LNCaP clone FGC (cell line): ENCODE measurements around the gene TFAP2A.
A peak's percentile ranks its signal among the peaks of the same experiment; 100 is the strongest.

ENCODE experiments used
- DNase-seq: peaks from one replicate; pipeline ENCODE4 v3.0.0-alpha.2; 2011; ENCODE audit warnings: low read depth
- H3K4me3 ChIP-seq: 2 replicates; pipeline ENCODE4 v1.5.1; 2011; ENCODE audit warnings: mild to moderate bottlenecking, low read depth, low read length, control low read depth
- TF ChIP-seq, protein P1 (sequence below): IDR thresholded peaks from 2 replicates; pipeline ENCODE4 v1.5.1; 2012; ENCODE audit warnings: mild to moderate bottlenecking; ENCODE audit not compliant: control insufficient read depth, insufficient read depth; ENCODE audit errors: extremely low read depth

The TFAP2A gene

GRCh38 chr6:10403385-10404106 lies 11.3 kb downstream of the TFAP2A start:
- TF ChIP-seq, protein P1, sequence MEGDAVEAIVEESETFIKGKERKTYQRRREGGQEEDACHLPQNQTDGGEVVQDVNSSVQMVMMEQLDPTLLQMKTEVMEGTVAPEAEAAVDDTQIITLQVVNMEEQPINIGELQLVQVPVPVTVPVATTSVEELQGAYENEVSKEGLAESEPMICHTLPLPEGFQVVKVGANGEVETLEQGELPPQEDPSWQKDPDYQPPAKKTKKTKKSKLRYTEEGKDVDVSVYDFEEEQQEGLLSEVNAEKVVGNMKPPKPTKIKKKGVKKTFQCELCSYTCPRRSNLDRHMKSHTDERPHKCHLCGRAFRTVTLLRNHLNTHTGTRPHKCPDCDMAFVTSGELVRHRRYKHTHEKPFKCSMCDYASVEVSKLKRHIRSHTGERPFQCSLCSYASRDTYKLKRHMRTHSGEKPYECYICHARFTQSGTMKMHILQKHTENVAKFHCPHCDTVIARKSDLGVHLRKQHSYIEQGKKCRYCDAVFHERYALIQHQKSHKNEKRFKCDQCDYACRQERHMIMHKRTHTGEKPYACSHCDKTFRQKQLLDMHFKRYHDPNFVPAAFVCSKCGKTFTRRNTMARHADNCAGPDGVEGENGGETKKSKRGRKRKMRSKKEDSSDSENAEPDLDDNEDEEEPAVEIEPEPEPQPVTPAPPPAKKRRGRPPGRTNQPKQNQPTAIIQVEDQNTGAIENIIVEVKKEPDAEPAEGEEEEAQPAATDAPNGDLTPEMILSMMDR = no peak
- DNase-seq = peak; percentile 77
- H3K4me3 ChIP-seq = peak overlapping the region; percentile 58

GRCh38 chr6:10402648-10403311 lies 12.1 kb downstream of the TFAP2A start:
- TF ChIP-seq, protein P1 = no peak
- H3K4me3 ChIP-seq = no peak overlapping the region
- DNase-seq = no peak

DNA sequence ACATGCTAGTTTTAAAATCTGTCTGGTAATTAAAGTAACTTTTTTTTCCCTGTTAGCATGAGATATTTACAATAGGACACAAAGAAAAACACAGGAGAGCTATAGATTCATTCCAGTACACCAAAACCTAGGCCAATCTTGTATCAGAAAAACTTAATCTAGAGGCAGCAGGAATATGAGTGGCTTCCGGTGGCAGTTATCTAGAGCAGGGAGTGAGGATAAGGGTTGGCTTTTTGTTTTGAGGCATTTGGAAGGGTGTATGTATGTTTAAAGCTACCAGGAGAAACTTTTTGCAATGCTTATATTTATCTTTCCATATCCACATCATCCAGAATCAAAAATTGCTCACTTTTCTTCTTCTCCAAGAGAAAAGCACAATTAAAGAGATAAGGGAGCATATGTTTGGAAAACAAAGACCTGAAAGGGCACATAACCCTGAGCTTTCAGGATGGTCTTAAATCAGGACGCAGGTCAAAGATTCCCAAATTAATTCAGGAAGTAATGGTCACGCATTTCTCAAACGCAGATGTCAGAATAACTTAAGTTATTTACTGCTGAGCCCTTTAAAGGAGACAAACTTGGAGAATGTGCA lies 13.1 kb downstream of the TFAP2A start:
- TF ChIP-seq, protein P1 = no peak
- no peak overlapping the region for H3K4me3 ChIP-seq
- DNase-seq = no peak

- no peak for DNase-seq
- TF ChIP-seq, protein P1 = no peak
- no peak overlapping the region for H3K4me3 ChIP-seq
Observed at GRCh38 chr6:10401004-10401536, 13.8 kb downstream of the TFAP2A start.

- no peak overlapping the region for H3K4me3 ChIP-seq
- no peak for DNase-seq
- TF ChIP-seq, protein P1 = no peak
Observed at GRCh38 chr6:10400330-10400729, 14.5 kb downstream of the TFAP2A start.

DNA sequence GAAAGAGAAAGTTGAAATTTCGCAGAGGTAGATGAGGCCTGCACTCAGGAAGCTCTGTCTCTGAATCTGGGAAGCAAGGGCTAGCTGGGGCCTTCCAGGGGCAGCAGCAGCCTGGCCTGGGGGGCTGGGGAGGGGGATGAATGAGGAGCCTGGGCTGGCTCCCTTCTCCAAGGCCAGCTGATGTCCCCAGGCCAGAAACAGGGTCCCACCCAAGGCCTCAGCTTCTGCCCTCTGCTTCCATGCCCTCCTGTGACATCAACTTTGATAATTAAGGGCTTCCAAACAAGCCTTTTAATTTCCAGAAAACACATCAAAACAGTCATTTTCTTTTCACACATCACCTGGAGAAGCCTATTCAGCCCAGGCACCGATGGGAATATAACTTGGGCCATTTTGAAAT lies 15.4 kb downstream of the TFAP2A start:
- no peak overlapping the region for H3K4me3 ChIP-seq
- no peak for DNase-seq
- TF ChIP-seq, protein P1 = no peak
